GM21576 (cell line): Measurements from ENCODE around the gene ZNF804B.

Experiments used
- ATAC-seq: cut with Tn5 transposase; IDR thresholded peaks from one replicate; pipeline ENCODE4 v1.9.1; 2021; ENCODE audit warnings: mild to moderate bottlenecking, moderate library complexity; ENCODE audit not compliant: unreplicated experiment

Gene ZNF804B

DNA sequence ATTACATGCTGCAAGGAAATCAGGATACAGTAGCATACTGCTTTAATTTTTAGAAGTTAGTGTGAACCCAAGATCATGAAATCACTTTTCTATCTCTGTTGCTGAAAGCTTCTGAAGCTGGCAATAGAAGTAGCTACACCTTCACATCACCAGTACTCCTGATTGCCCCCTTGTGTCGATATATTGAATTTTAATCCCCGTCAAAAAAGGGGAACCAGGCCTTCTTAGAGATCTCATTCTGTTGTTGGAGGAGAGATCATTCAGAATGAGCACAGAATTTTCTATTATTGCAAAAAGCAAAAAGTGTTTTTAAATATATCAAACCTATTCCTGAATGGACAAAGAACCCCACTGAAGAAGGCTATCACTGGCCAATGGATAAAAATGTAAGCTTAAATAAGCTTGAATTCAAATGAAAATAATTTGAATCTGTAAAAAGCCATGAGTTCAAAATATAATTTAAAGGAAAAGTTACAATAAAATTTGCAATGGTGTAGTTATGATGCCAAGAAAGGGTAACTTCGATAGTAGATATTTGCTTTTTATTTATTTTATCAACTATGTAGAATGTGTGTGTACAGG, 75.7 kb downstream of the ZNF804B start:
- ATAC-seq, result peak; percentile 93

DNA sequence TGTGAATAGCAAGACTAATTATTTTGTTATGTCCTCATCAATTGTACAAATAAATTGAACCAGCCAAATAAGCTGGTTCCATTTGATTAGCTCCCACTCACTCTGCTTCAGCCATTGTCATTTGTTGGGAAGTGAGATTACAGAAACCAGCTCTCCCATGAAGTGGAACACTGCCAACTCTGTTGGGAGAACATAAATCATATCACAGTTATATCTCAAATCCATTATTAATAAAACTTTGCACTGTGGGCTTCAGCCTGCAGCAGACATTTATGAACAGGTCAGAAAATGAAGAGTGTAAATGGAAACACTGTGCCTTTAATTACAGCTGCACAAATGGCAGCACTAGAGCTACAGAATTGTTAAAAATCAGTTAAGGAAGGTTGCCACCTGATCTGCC, 82.7 kb downstream of the ZNF804B start:
- ATAC-seq, result no peak

DNA sequence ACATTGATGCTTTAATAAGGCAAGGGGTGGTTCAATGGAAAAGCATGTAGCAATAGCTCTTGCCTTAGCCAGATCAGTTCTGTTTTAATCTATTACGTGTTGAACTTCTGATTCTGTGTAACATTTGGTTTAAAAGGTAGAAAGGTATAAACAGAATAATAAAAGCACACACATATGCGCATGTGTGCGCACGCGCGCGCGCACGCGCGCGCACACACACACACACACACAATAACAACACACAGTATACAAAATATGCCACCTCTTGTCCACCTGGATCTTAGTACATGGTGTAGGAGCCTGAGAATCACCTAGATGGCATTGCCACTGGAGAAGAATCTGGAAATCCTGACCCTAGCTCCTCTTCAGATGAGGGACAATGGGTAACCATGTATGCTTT, 85.6 kb downstream of the ZNF804B start:
- ATAC-seq, result no peak

DNA sequence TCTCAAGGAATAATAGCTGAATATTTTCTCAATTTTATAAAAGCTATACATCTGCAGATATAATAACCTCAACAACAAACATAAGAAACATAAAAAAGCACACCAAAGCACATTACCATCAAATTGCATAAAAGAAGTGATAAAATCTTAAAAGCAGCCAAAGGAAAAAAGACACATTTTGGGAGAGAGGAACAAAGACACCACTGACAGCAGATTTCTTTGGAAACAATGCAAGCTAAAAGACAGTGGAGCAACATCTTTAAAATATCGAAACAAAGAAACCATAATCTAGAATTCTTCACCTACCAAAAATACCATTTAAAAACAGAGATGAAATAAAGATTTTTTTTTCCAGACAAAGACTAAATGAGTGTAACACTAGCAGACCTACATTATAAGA, 91.7 kb downstream of the ZNF804B start:
- ATAC-seq, result no peak

DNA sequence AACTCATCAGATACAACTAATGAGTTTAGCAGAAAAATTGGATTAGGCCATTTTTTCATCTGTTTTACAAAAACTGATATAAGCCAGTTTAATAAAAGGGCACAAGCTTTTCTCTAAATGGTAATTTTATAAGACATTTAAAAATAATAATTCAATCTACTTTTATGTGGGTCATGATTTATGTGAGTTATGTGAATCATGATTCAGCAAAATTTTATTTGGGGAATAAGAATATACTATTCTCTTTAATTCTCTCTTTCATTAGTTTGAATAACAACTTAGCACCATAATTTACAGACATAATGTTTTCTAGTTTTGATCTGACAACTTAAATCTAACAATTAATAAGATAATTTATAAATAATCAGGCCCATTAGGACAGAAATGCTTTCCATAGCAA, 99.8 kb downstream of the ZNF804B start:
- no peak for ATAC-seq

DNA sequence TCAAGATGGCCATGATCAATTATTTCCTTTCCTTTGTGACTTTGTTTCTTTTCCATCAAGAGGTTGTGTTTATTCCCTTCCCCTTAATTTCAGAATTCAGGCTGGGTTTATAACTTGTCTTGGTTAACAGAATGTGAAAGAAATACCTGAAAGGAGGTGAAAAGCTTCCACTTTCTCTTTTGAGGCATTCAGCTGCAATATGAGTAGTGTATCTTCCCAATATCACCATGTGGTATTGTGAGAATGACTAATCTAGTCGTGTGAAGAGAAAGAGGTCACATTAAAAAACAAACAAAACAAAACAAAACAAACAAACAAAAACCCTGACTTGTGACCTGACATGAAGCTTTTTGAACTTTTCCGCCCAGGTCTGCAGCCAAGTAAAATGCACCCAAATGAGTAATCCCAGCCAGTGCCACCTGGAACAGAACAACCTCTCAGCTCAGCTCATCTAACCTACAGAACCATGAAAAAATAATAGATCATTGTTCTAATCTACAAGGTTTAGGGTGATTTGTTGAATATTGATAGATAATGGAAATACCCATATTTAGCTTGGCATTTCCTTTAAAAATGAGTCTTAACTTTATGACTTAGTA, 106.9 kb downstream of the ZNF804B start:
- no peak for ATAC-seq

DNA sequence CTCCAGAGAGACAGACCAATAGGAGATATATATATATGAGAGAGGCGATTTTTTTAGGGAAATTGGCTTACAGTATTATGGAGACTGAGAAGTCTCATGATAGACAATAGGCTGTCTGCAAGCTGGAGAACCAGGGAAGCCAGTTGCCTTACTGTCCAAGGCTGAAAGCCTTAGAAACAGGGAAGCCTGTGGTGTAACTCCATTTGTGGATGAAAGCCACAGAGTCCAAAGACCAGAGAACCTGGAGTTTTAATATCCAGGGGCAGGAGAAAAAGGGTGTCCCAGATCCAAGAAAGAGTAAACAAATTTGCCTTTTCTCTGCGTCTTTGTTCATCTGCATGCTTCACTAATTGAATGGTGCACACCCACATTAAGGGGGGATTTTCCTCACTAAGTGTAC, 107.7 kb downstream of the ZNF804B start:
- no peak for ATAC-seq

DNA sequence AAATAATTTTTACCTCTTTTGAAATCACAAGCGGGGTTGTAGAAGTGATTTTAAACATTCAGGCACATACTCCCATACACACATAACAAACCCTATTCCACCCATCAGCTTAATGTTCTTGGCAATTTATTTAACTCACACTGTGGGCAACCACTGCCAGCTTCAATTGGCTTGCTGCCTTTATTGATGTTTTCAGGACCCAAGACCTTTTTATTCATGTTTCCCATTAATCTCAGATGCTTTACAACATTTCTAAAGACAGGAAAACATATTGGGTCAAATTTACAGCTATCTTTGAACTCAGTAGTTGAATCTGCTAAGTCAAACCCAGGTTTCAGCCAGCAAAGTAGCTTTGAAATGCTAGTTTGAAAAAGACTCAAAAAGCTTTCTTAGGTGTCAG, 109.0 kb downstream of the ZNF804B start:
- ATAC-seq, result no peak

DNA sequence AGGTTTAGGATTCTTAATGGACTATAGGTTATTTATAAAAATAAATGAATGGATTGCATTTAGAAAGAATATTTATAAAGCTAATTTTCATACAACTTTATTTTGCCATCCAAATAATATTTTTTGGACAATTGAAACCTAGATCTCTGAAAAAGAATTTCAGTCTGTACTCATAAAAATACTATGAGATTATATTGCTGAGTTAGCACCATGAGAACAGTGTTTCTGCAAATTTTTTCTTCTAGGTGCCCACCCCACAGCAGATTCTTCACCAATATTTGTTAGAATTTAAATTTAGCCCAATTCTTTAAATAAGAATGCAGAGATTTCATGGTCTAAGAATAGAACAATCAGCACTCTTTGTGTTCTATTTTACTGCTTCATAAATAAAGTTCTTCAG, 121.6 kb downstream of the ZNF804B start:
- no peak for ATAC-seq

DNA sequence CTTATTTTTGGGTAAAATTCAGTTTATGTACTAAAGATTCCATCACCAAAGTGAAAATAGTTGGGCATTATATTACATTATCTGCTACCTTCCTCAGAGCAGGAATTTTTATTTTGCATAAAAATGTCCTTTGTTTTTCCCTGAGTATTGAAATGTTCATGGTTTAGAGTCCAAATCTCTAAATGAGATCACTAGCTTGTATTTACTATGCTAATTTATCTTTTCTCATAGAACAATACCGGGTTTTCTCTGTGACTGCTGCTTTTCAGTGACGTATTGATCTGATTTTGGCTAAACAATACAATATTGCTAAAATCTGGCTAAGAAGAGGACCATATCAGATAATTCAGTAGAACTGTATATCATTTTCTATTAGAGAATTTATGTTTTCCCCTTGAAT, 125.6 kb downstream of the ZNF804B start:
- ATAC-seq, result no peak

DNA sequence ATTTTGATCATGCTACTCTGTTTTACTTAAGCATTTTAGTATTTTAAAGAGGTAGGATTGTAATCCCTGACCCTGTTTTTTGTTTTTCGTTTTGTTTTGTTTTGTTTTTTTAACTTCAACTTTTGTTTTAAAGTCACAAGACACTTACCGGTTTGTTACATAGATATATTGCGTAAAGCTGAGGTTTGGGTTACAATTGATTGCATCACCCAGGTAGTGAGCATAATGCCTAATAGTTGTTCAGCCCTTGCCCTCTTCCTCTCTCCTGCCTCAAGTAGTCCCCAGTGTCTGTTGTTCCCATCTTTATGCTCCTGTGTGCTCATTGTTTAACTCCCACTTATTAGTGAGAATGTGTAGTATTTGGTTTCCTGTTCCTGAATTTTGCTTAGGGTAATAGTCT, 129.2 kb downstream of the ZNF804B start:
- ATAC-seq, result no peak

DNA sequence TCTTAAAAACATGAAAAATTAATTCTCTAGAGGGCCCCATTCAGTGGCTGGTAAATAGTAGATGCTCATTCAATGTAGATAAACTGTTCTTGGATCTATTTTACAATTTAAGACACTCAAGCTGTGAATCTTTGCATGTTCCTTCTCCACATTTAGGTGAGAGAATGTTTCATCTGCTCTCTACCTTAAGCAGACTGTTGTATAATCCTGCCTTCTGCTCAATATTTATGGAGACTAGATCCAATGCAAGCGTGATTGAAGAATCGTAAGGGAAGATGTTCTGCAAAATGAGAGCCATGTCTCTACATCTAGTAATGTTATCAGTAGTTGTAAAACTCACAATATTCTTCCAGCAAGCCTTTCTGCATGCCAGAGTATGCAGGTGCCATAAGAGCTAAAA, 151.0 kb downstream of the ZNF804B start:
- no peak for ATAC-seq

DNA sequence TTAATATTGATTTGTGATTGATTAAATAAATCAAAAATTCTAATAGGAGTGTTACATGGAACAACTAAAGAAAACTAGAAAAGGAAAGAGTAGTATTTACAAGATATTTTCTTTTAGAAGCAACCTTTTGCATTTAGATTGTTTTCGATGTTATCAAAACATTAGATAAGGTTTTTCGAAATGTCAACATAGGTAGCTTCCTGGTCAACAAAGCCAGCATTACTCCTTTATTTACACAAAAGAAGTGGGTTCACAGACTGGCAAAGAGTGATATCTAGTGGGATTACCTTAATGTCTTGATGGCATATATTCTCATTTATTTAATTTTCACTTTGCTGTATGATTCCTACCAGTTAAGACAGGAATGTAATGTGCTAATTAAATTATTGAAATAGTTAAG, 153.4 kb downstream of the ZNF804B start:
- no peak for ATAC-seq

DNA sequence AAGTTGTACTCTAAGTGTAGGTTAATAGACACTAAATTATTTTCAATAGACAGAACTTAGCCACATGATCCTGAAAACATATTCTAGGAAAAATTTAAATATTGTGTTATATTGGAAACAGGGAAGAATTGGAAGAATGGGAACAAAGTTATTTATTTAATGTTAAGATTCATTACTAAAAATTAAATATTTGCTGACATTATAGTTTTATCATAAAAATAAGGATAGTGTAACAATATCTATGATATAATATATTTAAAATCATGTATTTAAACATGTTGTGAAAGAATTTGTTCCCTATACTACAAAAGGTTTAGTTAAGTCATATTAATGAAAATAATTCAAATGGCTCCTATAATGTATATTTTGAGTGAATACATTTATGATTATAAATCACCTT, 156.1 kb downstream of the ZNF804B start:
- no peak for ATAC-seq

DNA sequence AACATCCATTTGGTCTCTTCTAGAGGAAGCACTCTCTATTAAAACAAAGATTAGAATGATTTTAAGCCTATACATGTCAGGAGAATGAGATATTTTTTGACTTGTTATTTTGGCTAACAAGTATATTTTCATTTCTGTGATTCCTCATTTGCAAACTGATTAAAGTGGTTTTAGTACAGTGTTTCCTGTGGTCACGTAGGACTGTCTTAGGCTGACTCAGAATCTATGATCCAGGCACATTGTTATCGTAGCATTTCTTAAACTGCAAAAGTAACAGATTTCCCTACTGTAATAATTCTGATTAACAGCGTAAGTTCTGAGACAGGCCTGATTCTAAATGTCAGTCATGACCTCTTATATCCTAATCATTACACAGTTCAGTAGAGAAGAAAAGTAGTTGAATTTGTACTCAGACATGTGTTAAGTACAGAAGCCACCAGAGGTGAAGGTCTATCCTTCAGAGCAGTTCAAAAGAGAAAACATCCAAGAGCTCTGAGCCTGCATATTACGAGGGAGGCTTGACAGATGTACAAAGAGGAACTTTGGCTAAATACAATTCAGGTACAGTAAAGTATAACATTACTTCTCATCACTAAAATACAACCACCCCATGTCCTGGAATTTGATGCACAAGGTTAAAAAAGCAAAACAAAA, 160.1 kb downstream of the ZNF804B start:
- ATAC-seq, result no peak

DNA sequence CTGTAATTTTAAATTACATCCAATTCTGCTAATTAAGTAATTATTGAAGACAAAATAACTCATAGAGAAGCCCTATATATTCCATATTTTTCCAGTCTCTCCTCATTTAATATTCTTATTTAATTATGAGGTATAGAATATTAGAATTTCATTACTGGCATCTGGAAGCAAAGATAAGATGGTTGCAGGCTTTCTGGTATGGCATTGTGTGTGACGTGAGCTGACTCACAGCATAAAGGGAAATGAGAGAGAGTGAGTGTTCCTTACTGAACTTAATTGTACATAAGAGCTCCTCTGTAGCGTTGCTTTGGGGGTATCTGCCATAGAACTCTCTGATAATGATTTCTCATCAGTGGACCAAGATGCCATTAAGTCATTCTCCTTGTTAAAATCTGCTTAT, 163.4 kb downstream of the ZNF804B start:
- no peak for ATAC-seq

DNA sequence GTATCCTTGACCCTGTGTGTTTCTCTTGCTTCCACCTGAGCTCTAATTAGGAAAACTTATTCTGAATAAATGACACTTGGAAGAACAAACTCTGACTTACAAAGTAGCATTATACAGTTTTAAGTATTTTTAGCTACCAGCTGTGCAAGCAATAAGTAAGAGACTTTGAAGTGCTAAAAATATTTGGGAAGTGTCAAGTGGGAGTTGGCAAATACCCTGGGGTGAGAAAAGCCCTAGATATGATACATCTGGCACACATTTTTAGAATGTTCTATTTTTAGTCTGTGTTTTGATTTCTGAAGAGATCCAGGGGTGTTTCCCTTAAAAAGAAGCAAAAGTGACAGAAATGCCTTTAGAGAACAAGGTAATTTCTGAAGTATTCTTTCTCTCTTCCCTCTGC, 168.8 kb downstream of the ZNF804B start:
- no peak for ATAC-seq

DNA sequence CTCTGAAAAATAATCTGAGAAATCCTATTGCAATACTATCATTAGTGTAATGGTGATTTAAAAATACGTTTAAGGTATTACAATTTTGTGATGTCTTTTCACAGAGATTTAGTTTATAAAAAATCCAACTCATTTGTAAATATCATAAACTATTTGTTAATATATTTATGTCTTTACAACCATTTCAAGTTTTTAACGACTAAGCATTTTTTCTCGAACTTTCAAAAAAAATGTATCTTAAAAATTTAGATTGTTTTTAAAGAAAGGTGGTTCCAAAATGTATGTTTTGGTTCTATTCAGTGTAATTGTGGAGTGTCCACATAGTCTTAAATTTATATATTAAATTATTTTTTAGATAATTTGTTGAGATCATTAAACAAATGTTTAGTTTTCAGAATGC, 170.2 kb downstream of the ZNF804B start:
- ATAC-seq, result no peak

DNA sequence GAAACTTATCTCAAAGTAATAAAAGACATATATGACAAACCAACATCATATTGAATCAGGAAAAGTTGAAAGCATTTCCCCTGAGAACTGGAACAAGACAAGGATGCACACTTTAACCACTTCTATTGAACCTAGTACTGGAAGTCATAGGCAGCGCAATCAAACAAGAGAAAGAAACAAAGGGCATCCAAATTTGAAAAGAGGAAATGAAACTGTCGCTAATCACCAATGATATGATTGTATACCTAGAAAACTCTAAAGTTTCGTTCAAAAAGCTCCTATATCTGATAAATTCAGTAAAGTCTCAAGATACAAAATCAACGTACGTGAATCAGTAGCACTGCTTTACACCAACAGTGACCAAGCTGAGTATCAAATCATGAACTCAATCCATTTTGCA, 173.8 kb downstream of the ZNF804B start:
- no peak for ATAC-seq

DNA sequence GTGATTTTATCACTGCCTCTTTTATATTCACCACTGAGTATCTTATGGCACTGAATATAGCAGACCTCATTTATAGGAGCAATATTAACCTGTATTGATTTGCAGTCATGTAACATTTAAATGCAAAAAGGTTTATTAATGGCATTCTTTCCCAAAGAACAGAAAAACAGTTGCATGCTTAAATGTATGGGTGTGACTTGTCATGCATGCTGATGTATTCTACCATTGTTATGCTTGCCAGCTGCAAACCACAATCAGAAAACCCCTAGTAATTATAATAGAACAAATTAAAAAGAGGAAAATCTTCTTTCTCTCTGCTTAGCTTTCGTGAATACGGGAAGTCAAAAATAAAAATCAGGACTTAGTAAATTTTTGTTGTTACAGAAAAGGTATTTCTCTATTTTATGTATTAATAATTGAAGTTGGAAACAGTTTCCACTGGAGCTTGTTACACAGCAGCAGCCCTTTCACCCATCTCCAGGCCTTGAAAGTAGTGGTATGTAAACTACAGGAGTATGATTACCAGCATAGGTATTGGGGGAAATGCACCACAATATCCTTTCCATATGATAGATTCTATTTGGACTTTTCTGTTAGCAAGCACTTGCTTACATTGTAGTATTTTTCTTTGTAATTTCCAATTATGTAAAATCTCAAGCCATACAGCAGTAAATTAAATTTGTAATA, 183.5 kb downstream of the ZNF804B start:
- ATAC-seq, result no peak

DNA sequence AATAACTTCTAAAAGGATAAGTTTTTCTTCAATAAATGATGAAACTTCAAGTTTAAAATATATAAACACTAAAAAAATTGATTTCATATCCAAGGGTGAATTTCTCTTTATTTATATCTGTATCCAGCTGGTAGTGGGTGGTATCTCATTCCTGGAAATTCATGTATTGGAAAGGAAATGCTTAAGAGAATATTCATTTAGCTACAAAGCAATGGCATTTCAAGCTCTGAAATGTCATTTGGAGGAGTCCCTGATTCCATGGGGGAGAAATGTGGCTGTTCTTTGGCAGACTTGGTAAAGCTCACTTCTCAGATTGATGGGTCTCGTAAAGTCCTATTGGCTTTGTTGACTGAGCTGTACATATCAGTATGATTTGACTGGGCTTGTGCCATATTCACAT, 192.3 kb downstream of the ZNF804B start:
- ATAC-seq, result no peak

DNA sequence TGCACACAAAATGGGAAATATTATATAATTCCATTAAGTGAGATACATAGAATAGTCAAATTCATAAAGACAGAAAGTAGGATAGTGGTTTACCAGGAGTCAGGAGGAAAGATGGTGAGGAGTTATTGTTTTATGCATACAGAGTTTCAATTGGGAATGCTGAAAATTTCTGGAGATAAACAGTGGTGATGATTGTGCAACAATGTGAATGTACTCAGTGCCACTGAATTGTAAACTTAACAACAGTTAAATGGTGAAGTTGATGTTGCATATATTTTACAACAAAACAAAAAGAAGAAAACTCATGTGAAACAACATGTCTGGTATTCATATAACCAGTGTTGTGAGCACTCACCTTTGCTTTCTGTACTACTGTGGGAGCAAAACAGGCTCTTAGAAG, 204.9 kb downstream of the ZNF804B start:
- no peak for ATAC-seq
